Measurements from ENCODE around the gene IRF8.
A peak's percentile ranks its signal among the peaks of the same experiment; 100 is the strongest.

IRF8 gene

GRCh38 chr16:85926370-85926769 lies 27.4 kb downstream of the IRF8 start:
- no peak overlapping the region for H3K4me3 Mint-ChIP-seq
- peaks cover 1% of the 10 kb centered on the region for H3K36me3 Mint-ChIP-seq (ENCODE audit: insufficient read depth)
- no peaks in the 10 kb centered on the region for H3K4me1 Mint-ChIP-seq
- no peaks in the 10 kb centered on the region for H3K9me3 Mint-ChIP-seq
- peaks cover 12% of the 10 kb centered on the region for H3K27me3 Mint-ChIP-seq
- DNase-seq (ENCODE audit: low spot score in 2 of 2) (no peak), ATAC-seq (replicated peaks; ENCODE audit: extremely low read depth, poor library complexity, severe bottlenecking) (no peak)
- H3K27ac Mint-ChIP-seq (ENCODE audit: low read depth): no peak overlapping the region

- H3K27me3 Mint-ChIP-seq: peaks cover 12% of the 10 kb centered on the region
- no peak overlapping the region for H3K27ac Mint-ChIP-seq (ENCODE audit: low read depth)
- no peak overlapping the region for H3K4me3 Mint-ChIP-seq
- no peaks in the 10 kb centered on the region for H3K9me3 Mint-ChIP-seq
- no peaks in the 10 kb centered on the region for H3K4me1 Mint-ChIP-seq
- DNase-seq (ENCODE audit: low spot score in 2 of 2) (no peak), ATAC-seq (replicated peaks; ENCODE audit: extremely low read depth, poor library complexity, severe bottlenecking) (no peak)
- peaks cover 1% of the 10 kb centered on the region for H3K36me3 Mint-ChIP-seq (ENCODE audit: insufficient read depth)
Observed at GRCh38 chr16:85927371-85927770, 28.4 kb downstream of the IRF8 start.

- Mint-ChIP-seq H3K27ac (ENCODE audit: low read depth) (no peak overlapping the region), H3K9me3 (no peaks in the 10 kb centered on the region), H3K4me1 (no peaks in the 10 kb centered on the region), H3K36me3 (ENCODE audit: insufficient read depth) (peaks cover 1% of the 10 kb centered on the region), H3K27me3 (peaks cover 12% of the 10 kb centered on the region), H3K4me3 (no peak overlapping the region)
- no peak for ATAC-seq (replicated peaks; ENCODE audit: extremely low read depth, poor library complexity, severe bottlenecking)
- no peak for DNase-seq (ENCODE audit: low spot score in 2 of 2)
Observed at GRCh38 chr16:85927959-85928358, 29.0 kb downstream of the IRF8 start.

- peaks cover 12% of the 10 kb centered on the region for H3K27me3 Mint-ChIP-seq
- H3K9me3 Mint-ChIP-seq: no peaks in the 10 kb centered on the region
- peaks cover 1% of the 10 kb centered on the region for H3K36me3 Mint-ChIP-seq (ENCODE audit: insufficient read depth)
- no peak for DNase-seq (ENCODE audit: low spot score in 2 of 2)
- no peak overlapping the region for H3K4me3 Mint-ChIP-seq
- peaks cover 3% of the 10 kb centered on the region for H3K4me1 Mint-ChIP-seq
- H3K27ac Mint-ChIP-seq (ENCODE audit: low read depth): no peak overlapping the region
- no peak for ATAC-seq (replicated peaks; ENCODE audit: extremely low read depth, poor library complexity, severe bottlenecking)
Observed at GRCh38 chr16:85928401-85928820, 29.4 kb downstream of the IRF8 start.

- H3K27ac Mint-ChIP-seq (ENCODE audit: low read depth): no peak overlapping the region
- no peak for DNase-seq (ENCODE audit: low spot score in 2 of 2)
- H3K4me3 Mint-ChIP-seq: no peak overlapping the region
- no peak for ATAC-seq (replicated peaks; ENCODE audit: extremely low read depth, poor library complexity, severe bottlenecking)
- peaks cover 1% of the 10 kb centered on the region for H3K36me3 Mint-ChIP-seq (ENCODE audit: insufficient read depth)
- no peaks in the 10 kb centered on the region for H3K9me3 Mint-ChIP-seq
- peaks cover 12% of the 10 kb centered on the region for H3K4me1 Mint-ChIP-seq
- H3K27me3 Mint-ChIP-seq: peaks cover 12% of the 10 kb centered on the region
Observed at GRCh38 chr16:85929259-85929721, 30.3 kb downstream of the IRF8 start.

GRCh38 chr16:85930301-85930700 lies 31.3 kb downstream of the IRF8 start:
- Mint-ChIP-seq H3K27me3 (peaks cover 12% of the 10 kb centered on the region), H3K36me3 (ENCODE audit: insufficient read depth) (no peaks in the 10 kb centered on the region), H3K4me3 (no peak overlapping the region), H3K27ac (ENCODE audit: low read depth) (no peak overlapping the region), H3K9me3 (no peaks in the 10 kb centered on the region), H3K4me1 (peaks cover 22% of the 10 kb centered on the region)
- ATAC-seq (replicated peaks; ENCODE audit: extremely low read depth, poor library complexity, severe bottlenecking): no peak
- DNase-seq (ENCODE audit: low spot score in 2 of 2): no peak

- no peak overlapping the region for H3K4me3 Mint-ChIP-seq
- peaks cover 12% of the 10 kb centered on the region for H3K27me3 Mint-ChIP-seq
- H3K4me1 Mint-ChIP-seq: peaks cover 37% of the 10 kb centered on the region
- peaks cover 9% of the 10 kb centered on the region for H3K36me3 Mint-ChIP-seq (ENCODE audit: insufficient read depth)
- no peak overlapping the region for H3K27ac Mint-ChIP-seq (ENCODE audit: low read depth)
- DNase-seq (ENCODE audit: low spot score in 2 of 2) (no peak), ATAC-seq (replicated peaks; ENCODE audit: extremely low read depth, poor library complexity, severe bottlenecking) (no peak)
- no peaks in the 10 kb centered on the region for H3K9me3 Mint-ChIP-seq
Observed at GRCh38 chr16:85931596-85932402, 32.8 kb downstream of the IRF8 start.

GRCh38 chr16:85934210-85934609 lies 35.2 kb downstream of the IRF8 start:
- no peak for DNase-seq (ENCODE audit: low spot score in 2 of 2)
- Mint-ChIP-seq H3K36me3 (ENCODE audit: insufficient read depth) (peaks cover 11% of the 10 kb centered on the region), H3K27ac (ENCODE audit: low read depth) (peak overlapping the region; percentile 92), H3K4me1 (peaks cover 58% of the 10 kb centered on the region), H3K27me3 (no peaks in the 10 kb centered on the region), H3K9me3 (no peaks in the 10 kb centered on the region), H3K4me3 (peak overlapping the region; percentile 51)
- no peak for ATAC-seq (replicated peaks; ENCODE audit: extremely low read depth, poor library complexity, severe bottlenecking)

- Mint-ChIP-seq H3K4me1 (peaks cover 69% of the 10 kb centered on the region), H3K36me3 (ENCODE audit: insufficient read depth) (peaks cover 14% of the 10 kb centered on the region), H3K27me3 (no peaks in the 10 kb centered on the region), H3K4me3 (peak overlapping the region; percentile 74), H3K9me3 (no peaks in the 10 kb centered on the region), H3K27ac (ENCODE audit: low read depth) (peak overlapping the region; percentile 92)
- ATAC-seq (replicated peaks; ENCODE audit: extremely low read depth, poor library complexity, severe bottlenecking) (no peak), DNase-seq (ENCODE audit: low spot score in 2 of 2) (no peak)
Observed at GRCh38 chr16:85935391-85935973, 36.5 kb downstream of the IRF8 start.

GRCh38 chr16:85935974-85936760 lies 37.2 kb downstream of the IRF8 start:
- Mint-ChIP-seq H3K4me1 (peaks cover 69% of the 10 kb centered on the region), H3K27me3 (no peaks in the 10 kb centered on the region), H3K9me3 (no peaks in the 10 kb centered on the region), H3K4me3 (peak overlapping the region; percentile 74), H3K27ac (ENCODE audit: low read depth) (peak overlapping the region; percentile 92), H3K36me3 (ENCODE audit: insufficient read depth) (peaks cover 14% of the 10 kb centered on the region)
- DNase-seq (ENCODE audit: low spot score in 2 of 2): peak; percentile 53 to 74
- peak; percentile 90 for ATAC-seq (replicated peaks; ENCODE audit: extremely low read depth, poor library complexity, severe bottlenecking)

GRCh38 chr16:85936816-85937215 lies 37.9 kb downstream of the IRF8 start:
- Mint-ChIP-seq H3K27me3 (no peaks in the 10 kb centered on the region), H3K9me3 (no peaks in the 10 kb centered on the region), H3K4me3 (peak overlapping the region; percentile 74), H3K36me3 (ENCODE audit: insufficient read depth) (peaks cover 16% of the 10 kb centered on the region), H3K4me1 (peaks cover 69% of the 10 kb centered on the region), H3K27ac (ENCODE audit: low read depth) (peak overlapping the region; percentile 92)
- no peak for ATAC-seq (replicated peaks; ENCODE audit: extremely low read depth, poor library complexity, severe bottlenecking)
- no peak for DNase-seq (ENCODE audit: low spot score in 2 of 2)

GRCh38 chr16:85940214-85940613 lies 41.3 kb downstream of the IRF8 start:
- ATAC-seq (replicated peaks; ENCODE audit: extremely low read depth, poor library complexity, severe bottlenecking) (no peak), DNase-seq (ENCODE audit: low spot score in 2 of 2) (no peak)
- no peaks in the 10 kb centered on the region for H3K9me3 Mint-ChIP-seq
- no peak overlapping the region for H3K27ac Mint-ChIP-seq (ENCODE audit: low read depth)
- peaks cover 56% of the 10 kb centered on the region for H3K4me1 Mint-ChIP-seq
- H3K36me3 Mint-ChIP-seq (ENCODE audit: insufficient read depth): peaks cover 17% of the 10 kb centered on the region
- H3K27me3 Mint-ChIP-seq: peaks cover 7% of the 10 kb centered on the region
- no peak overlapping the region for H3K4me3 Mint-ChIP-seq

Measured in central memory CD8-positive, alpha-beta T cell (primary cell).